Activated CD8-positive, alpha-beta T cell treated with anti-CD3 and anti-CD28 coated beads for 36 hours (primary cell): ENCODE data around the gene VPS16. TPM values are rescaled to one million over a fixed set of nuclear protein-coding genes. Genes with fewer than 3 reads are reported as not detected.

ENCODE experiments used
- ATAC-seq: fragments of 200-7000 bp; cut with Tn5 transposase; one replicate; pipeline ENCODE4 v1.10.0; 2021; ENCODE audit warnings: mild to moderate bottlenecking, moderate library complexity
- CTCF ChIA-PET: fragments of 350-600 bp; sonication (Branson Sonifier 250); formaldehyde crosslinking; loops from one replicate; lab custom pipeline; 2021; ENCODE audit warnings: antibody characterized with exemption; lab: Charles Lee
- POLR2A ChIA-PET: fragments of 350-600 bp; sonication (Branson Sonifier 250); formaldehyde crosslinking; loops from one replicate; lab custom pipeline; 2021; ENCODE audit warnings: antibody characterized with exemption; lab: Charles Lee
- DNase-seq: peaks from one replicate; pipeline ENCODE4 v3.0.0-alpha.2; 2020
- H3K27ac Mint-ChIP-seq: one replicate; pipeline ENCODE4 v1.8.0; 2021; ENCODE audit warnings: mild to moderate bottlenecking, mixed read lengths
- H3K27me3 Mint-ChIP-seq: one replicate; pipeline ENCODE4 v1.8.0; 2021; ENCODE audit warnings: mixed read lengths
- H3K36me3 Mint-ChIP-seq: one replicate; pipeline ENCODE4 v1.8.0; 2021; ENCODE audit warnings: low read depth, mixed read lengths
- H3K4me1 Mint-ChIP-seq: one replicate; pipeline ENCODE4 v1.8.0; 2021; ENCODE audit warnings: low read depth, mixed read lengths
- H3K4me3 Mint-ChIP-seq: one replicate; pipeline ENCODE4 v1.8.0; 2021; ENCODE audit warnings: mild to moderate bottlenecking, moderate library complexity, mixed read lengths
- H3K9me3 Mint-ChIP-seq: one replicate; pipeline ENCODE4 v1.8.0; 2021; ENCODE audit warnings: mixed read lengths
- intact Hi-C: fragments of 100-400 bp; cut with micrococcal nuclease; formaldehyde crosslinking; loops from one replicate; pipeline ENCODE4 v1.10.0; 2022
- total RNA-seq, 2 experiments: library from RNA; stranded (reverse); gene quantifications; one replicate each; pipeline ENCODE4 v1.2.3, GENCODE V29; 2021
- TF ChIP-seq, protein P1 (sequence below): fragments of 200-600 bp; IDR thresholded peaks from one replicate; pipeline ENCODE4 v1.8.0; 2022; ENCODE audit warnings: antibody characterized with exemption, mild to moderate bottlenecking

The VPS16 gene
- total RNA-seq, 2 experiments from 2014 or later: 34.5 to 38.7 TPM

DNA sequence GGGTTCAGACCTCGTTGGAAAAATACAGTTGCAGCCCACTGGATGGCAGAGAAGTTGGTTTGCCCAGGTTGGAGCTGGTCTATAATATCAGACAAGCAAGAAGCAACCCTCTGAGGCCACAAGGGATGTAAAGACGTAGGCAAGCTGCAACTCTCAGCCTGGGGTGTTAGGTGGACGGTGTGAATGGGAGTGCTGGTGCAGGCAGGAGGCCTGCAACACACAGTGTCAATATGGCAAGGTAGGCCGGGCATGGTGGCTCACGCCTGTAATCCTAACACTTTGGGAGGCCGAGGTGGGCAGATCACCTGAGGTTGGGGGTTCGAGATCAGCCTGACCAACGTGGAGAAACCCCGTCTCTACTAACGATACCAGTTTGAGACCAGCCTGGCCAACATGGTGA, 10.5 kb downstream of the VPS16 start:
- TF ChIP-seq, protein P1, sequence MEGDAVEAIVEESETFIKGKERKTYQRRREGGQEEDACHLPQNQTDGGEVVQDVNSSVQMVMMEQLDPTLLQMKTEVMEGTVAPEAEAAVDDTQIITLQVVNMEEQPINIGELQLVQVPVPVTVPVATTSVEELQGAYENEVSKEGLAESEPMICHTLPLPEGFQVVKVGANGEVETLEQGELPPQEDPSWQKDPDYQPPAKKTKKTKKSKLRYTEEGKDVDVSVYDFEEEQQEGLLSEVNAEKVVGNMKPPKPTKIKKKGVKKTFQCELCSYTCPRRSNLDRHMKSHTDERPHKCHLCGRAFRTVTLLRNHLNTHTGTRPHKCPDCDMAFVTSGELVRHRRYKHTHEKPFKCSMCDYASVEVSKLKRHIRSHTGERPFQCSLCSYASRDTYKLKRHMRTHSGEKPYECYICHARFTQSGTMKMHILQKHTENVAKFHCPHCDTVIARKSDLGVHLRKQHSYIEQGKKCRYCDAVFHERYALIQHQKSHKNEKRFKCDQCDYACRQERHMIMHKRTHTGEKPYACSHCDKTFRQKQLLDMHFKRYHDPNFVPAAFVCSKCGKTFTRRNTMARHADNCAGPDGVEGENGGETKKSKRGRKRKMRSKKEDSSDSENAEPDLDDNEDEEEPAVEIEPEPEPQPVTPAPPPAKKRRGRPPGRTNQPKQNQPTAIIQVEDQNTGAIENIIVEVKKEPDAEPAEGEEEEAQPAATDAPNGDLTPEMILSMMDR: no peak
- Mint-ChIP-seq H3K4me3 (no peak overlapping the region), H3K4me1 (peaks cover 27% of the 10 kb centered on the region), H3K27ac (no peak overlapping the region), H3K36me3 (peaks cover 3% of the 10 kb centered on the region), H3K9me3 (no peaks in the 10 kb centered on the region), H3K27me3 (no peaks in the 10 kb centered on the region)
- no peak for ATAC-seq
- DNase-seq: no peak
- POLR2A ChIA-PET: interaction anchor here (1.0 to 2.3 kb wide), 4 partner anchors 11 to 198 kb away, joined by 3 to 8 read pairs (median 4); partner anchors contain the start of genes NOP56, PCED1A and VPS16
- intact Hi-C loops: loop anchor here (10.0 kb wide), 1 partner anchor 166 kb away; no protein-coding TSS in a partner anchor
- CTCF ChIA-PET: interaction anchor here (0.6 to 1.8 kb wide), 10 partner anchors 8 to 368 kb away, joined by 3 to 9 read pairs (median 6); no protein-coding TSS in a partner anchor

DNA sequence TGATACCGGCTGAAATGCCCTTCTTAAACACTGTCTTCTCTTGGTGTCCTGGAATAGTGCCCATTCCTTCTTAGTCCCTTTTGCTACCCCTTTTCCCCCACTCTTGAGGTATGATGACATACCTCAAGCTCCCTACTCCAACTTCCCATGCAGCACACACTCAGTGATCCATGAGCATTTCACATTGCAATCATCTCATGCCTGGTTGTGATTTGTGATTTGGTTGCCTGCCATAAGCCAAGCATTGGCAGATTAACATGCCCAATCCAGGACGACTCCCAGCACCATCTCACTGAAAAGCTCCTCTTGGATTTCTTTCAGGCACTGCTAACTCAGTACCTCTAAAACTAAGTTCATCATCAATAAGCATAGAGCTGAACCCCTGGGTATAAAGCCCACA, 18.0 kb downstream of the VPS16 start:
- no peak for ATAC-seq
- TF ChIP-seq, protein P1: no peak
- no peak overlapping the region for H3K4me3 Mint-ChIP-seq
- H3K27me3 Mint-ChIP-seq: no peaks in the 10 kb centered on the region
- no peak overlapping the region for H3K27ac Mint-ChIP-seq
- CTCF ChIA-PET: interaction anchor here (1.5 kb wide), 1 partner anchor 12 kb away, joined by 5 read pairs; no protein-coding TSS in a partner anchor
- intact Hi-C loops: loop anchor here (10.0 kb wide), 1 partner anchor 174 kb away; no protein-coding TSS in a partner anchor
- POLR2A ChIA-PET: no interaction called here
- DNase-seq: no peak
- peaks cover 2% of the 10 kb centered on the region for H3K36me3 Mint-ChIP-seq
- H3K9me3 Mint-ChIP-seq: no peaks in the 10 kb centered on the region
- no peaks in the 10 kb centered on the region for H3K4me1 Mint-ChIP-seq

DNA sequence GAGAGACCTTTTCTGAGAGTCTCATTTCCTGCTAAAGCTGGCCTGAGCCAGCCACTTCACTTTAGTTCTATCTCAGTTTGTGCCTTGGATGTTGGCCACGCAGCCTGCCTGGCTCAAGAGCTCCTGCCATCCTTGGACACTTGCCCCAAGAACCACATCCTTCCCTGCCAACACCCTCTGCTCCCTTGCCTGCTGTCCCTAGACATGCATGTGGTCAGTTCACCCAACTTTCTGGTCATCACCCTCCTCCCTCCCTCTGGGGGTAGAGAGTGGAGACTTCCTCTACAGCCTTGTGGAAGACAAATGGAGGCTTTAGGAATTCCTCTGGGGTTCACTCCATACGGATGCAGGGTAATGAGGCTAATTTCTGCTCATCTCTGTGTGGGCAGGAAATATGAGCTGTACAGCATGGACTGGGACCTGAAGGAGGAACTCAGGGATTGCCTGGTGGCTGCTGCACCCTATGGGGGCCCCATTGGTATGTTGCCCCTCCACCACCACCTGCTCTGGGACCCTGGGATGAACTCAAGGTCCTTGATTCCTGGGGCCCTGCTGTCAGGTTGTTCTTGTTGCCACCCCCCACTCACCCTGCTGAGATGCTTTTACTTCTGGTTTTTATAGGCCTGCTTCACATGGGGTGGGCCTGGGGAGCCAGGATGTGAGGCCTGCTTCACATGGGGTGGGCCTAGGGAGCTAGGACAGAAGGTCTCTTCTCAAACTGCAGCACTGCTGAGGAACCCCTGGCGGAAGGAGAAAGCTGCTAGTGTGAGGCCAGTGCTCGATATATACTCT, 19.0 kb downstream of the VPS16 start:
- no peak overlapping the region for H3K4me3 Mint-ChIP-seq
- H3K9me3 Mint-ChIP-seq: no peaks in the 10 kb centered on the region
- POLR2A ChIA-PET: interaction anchor here (1.4 kb wide), 1 partner anchor 15 kb away, joined by 3 read pairs; no protein-coding TSS in a partner anchor
- TF ChIP-seq, protein P1: no peak
- intact Hi-C loops: loop anchor here (10.0 kb wide), 1 partner anchor 175 kb away; no protein-coding TSS in a partner anchor
- H3K36me3 Mint-ChIP-seq: peaks cover 4% of the 10 kb centered on the region
- ATAC-seq: no peak
- no peaks in the 10 kb centered on the region for H3K27me3 Mint-ChIP-seq
- H3K4me1 Mint-ChIP-seq: peaks cover 4% of the 10 kb centered on the region
- CTCF ChIA-PET: interaction anchor here (1.5 kb wide), 1 partner anchor 11 kb away, joined by 5 read pairs; no protein-coding TSS in a partner anchor
- no peak overlapping the region for H3K27ac Mint-ChIP-seq
- DNase-seq: no peak

DNA sequence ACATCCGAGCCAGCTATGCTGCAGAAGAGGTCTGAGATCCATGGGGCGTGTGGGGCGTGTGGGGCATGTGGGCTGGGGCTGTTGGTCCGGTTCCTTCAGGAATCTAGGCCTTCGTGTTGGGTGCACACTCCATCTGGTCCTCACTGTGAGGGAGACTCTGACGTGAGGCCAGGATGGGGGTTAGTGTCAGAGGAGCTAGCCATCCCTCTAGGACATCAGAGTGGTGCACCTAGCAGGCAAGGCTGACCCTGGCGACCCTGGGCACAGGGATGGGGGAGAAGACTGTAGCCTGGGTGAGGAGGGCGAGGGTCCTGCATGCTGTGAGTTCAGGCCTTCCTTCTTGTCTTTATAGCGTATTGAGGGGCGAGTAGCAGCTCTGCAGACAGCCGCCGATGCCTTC, 24.1 kb downstream of the VPS16 start:
- Mint-ChIP-seq H3K36me3 (peaks cover 26% of the 10 kb centered on the region), H3K27ac (peak overlapping the region; percentile 85), H3K9me3 (no peaks in the 10 kb centered on the region), H3K4me1 (peaks cover 45% of the 10 kb centered on the region), H3K27me3 (no peaks in the 10 kb centered on the region), H3K4me3 (no peak overlapping the region)
- ChIA-PET CTCF (interaction anchor here (0.9 to 2.4 kb wide), 8 partner anchors 13 to 131 kb away, joined by 3 to 6 read pairs (median 3); partner anchors contain the start of genes PCED1A and VPS16), POLR2A (interaction anchor here (0.7 to 1.8 kb wide), 4 partner anchors 8 to 182 kb away, joined by 3 to 5 read pairs (median 4); partner anchors contain the start of genes MRPS26 and PTPRA)
- intact Hi-C loops: loop anchor here (5.0 kb wide), 1 partner anchor 123 kb away; no protein-coding TSS in a partner anchor
- no peak for ATAC-seq
- DNase-seq: no peak
- TF ChIP-seq, protein P1: no peak
